ENCODE data around the gene HID1.

The HID1 gene

DNA sequence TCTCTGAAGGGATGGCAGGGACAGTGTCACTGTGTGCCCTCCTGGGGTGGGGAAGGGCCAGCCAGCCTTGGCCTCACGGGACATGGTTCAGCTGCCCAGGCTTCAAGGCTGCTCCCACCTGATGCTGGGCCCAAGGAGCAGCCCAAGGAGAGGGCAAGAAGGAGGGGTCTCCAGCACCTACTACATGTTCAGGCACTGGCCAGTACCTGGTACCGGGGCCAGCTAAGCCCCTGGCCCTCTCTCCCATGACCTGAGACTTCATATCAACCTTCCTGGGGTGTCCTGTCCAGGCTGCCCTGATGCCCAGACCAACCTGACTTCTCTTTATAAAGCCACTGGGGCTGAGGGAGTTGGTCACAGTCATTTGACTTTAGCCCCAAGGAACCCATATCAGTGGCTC lies 50.8 kb downstream of the HID1 start:
- TF ChIP-seq, protein P1, sequence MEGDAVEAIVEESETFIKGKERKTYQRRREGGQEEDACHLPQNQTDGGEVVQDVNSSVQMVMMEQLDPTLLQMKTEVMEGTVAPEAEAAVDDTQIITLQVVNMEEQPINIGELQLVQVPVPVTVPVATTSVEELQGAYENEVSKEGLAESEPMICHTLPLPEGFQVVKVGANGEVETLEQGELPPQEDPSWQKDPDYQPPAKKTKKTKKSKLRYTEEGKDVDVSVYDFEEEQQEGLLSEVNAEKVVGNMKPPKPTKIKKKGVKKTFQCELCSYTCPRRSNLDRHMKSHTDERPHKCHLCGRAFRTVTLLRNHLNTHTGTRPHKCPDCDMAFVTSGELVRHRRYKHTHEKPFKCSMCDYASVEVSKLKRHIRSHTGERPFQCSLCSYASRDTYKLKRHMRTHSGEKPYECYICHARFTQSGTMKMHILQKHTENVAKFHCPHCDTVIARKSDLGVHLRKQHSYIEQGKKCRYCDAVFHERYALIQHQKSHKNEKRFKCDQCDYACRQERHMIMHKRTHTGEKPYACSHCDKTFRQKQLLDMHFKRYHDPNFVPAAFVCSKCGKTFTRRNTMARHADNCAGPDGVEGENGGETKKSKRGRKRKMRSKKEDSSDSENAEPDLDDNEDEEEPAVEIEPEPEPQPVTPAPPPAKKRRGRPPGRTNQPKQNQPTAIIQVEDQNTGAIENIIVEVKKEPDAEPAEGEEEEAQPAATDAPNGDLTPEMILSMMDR (IDR thresholded peaks at IDR 0.05; ENCODE audit: low read depth, low read length, missing control alignments), result no peak
- H3K4me3 ChIP-seq (replicated peaks; ENCODE audit: low read depth, low read length), result no peak overlapping the region
- DNase-seq (ENCODE audit: extremely low read depth, low read depth), result no peak

DNA sequence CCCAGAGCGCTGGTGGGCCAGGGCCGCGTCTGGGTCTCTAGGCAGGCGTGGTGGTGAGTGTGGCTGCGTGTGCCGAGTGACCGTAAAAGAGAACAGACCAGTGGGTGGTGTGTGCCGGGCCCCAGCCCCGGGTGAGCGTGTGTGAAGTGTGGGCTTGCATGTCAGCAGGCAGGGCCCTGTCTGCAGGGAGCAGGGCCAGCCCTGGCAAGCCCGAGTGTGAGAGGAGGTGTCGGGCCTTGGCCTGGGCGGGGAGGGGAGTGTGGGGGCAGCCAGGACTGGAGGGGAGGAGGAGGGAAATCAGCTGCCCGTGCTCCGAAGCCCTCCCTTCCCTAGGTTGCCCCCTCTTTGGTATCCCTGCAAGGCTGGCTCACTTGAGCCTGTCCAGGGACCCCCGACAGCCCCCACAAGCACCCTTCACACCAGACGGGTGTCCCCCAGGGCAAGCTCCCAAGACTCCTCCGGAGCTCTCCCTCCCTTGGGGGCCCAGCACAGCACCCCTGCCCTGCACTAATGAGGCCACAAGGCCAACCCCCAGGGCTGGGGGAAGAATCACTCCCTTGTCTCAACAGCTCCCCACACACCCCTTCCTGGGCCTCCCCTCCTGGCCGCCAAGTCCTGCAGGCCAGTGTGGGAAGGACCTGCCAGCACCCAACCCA lies 51.4 kb downstream of the HID1 start:
- no peak overlapping the region for H3K4me3 ChIP-seq (replicated peaks; ENCODE audit: low read depth, low read length)
- TF ChIP-seq, protein P1 (IDR thresholded peaks at IDR 0.05; ENCODE audit: low read depth, low read length, missing control alignments), result no peak

DNA sequence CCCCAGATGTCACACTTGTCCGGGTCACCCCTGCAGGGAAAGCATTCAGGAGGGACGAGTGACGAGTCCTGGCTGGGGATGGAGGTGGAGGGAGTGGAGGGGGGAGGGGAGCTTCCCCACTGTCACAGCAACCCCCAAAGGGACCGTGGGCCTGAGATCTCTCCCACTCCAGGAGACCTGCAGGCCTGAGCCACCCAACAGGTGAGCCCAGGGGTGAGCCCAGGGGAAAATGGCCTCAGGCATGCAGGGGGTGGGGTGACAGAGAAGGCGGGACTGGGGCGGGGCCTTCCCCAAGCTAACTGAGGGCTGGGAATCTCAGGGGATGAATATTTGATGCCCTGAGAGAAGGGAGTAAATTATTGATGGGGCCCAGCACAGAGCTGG lies 51.9 kb downstream of the HID1 start:
- H3K4me3 ChIP-seq (replicated peaks; ENCODE audit: low read depth, low read length), result no peak overlapping the region
- no peak for DNase-seq (ENCODE audit: extremely low read depth, low read depth)
- TF ChIP-seq, protein P1 (IDR thresholded peaks at IDR 0.05; ENCODE audit: low read depth, low read length, missing control alignments), result no peak

More for the DNA sequence above, 51.4 kb downstream of the HID1 start:
- DNase-seq (ENCODE audit: extremely low read depth, low read depth), result no peak

DNA sequence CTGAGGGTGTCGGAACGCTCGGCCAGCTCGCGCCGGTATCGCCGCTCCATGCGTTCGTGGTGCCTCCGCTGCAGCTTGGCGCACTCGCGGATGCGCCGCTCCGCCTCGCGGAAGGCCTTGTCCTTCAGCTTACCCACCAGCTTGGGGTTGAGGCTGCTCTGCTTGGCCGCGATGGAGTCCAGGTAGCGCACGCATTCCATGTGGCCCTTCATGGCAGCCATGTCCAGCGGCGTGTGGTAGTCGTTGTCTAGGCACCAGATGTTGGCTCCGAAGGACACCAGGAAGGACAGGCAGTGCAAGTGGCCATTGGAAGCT lies 52.3 kb downstream of the HID1 start:
- TF ChIP-seq, protein P1 (IDR thresholded peaks at IDR 0.05; ENCODE audit: low read depth, low read length, missing control alignments), result no peak
- no peak for DNase-seq (ENCODE audit: extremely low read depth, low read depth)
- H3K4me3 ChIP-seq (replicated peaks; ENCODE audit: low read depth, low read length), result no peak overlapping the region

DNA sequence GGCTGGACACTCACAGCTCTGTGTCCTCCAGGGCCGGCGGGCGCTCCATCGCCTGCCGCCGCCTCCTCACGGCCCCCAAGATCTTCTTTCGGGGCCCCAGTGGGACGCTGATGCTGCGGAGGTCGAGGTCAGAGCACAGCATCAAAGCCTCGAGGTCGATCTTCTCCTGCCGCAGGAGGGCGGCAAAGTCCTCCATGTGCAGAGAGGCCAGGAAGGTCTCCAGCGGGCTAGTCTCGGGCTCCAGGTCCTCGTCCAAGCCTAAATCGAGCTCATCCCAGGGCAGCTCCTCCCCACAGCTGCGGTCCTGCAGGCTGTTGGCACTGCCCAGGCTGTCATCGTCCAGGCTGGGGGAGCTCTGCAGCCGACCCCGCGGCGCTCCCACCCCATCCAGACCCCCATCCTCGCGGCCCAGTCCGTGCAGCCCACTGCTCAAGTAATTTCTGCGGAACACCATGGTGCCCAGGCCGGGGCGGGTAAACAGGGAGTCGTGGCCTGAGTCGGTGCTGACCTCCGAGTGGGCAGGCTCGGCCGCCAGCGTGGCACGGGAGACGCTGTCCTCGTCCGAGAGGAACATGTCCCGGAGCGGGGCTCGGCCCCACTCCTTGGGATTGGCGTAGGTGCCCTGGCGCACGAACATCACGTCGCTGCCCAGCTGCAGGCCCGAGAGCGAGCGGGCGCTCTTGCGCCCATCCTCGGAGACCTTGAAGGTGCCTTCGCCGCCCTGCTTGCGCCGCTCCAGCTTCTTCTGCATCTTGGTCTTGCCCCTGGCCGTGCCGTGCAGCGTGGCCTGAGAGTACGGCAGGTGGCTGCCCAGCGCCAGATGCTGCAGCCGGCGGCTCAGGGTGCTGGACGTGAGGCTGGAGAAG lies 52.9 kb downstream of the HID1 start:
- no peak overlapping the region for H3K4me3 ChIP-seq (replicated peaks; ENCODE audit: low read depth, low read length)
- DNase-seq (ENCODE audit: extremely low read depth, low read depth), result no peak
- TF ChIP-seq, protein P1 (IDR thresholded peaks at IDR 0.05; ENCODE audit: low read depth, low read length, missing control alignments), result peak; percentile 37

DNA sequence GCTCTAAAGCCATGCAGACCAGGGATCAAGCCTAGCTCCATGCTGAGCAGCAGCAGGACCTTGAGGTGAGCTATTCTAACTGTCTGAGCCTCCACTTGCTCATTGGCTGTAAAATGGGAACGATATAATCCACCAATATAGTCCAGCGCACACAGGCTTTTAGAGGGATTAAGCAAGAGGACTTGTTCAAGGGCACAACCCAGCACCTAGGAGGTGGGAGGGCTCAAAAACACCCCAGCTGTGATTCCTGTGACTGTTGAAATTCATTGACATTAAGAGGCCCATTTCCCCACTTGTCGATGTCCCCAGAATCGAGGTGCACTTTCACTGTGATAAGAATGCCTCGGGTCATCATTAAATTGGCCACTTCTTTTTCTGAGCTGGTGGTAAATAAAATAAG lies 53.7 kb downstream of the HID1 start:
- TF ChIP-seq, protein P1 (IDR thresholded peaks at IDR 0.05; ENCODE audit: low read depth, low read length, missing control alignments), result no peak
- no peak for DNase-seq (ENCODE audit: extremely low read depth, low read depth)
- no peak overlapping the region for H3K4me3 ChIP-seq (replicated peaks; ENCODE audit: low read depth, low read length)
